Activated naive CD4-positive, alpha-beta T cell treated with anti-CD3 and anti-CD28 coated beads, Interleukin-2, amount 50 U/mL, for 72 hours (primary cell): Measurements from ENCODE around the gene RNLS. TPM values are rescaled to one million over a fixed set of nuclear protein-coding genes. Genes with fewer than 3 reads are reported as not detected.

Source experiments
- ATAC-seq, 2 donors: fragments of 150-1000 bp; cut with Tn5 transposase; 2 replicates each; pipeline ENCODE4 v1.10.0; 2021; ENCODE audit warnings: mild to moderate bottlenecking in 2 of 2, moderate library complexity in 2 of 2
- DNase-seq, 2 donors: peaks; one replicate each; pipeline ENCODE4 v3.0.0; 2021 to 2022; ENCODE audit warnings: low spot score in 2 of 2
- H3K27ac Mint-ChIP-seq, 2 donors: one replicate each; pipeline ENCODE4 v1.8.0; 2022; ENCODE audit warnings: mild to moderate bottlenecking in 2 of 2, mixed read lengths in 2 of 2
- H3K36me3 Mint-ChIP-seq, 2 donors: one replicate each; pipeline ENCODE4 v1.8.0; 2022; ENCODE audit warnings: mixed read lengths in 2 of 2
- H3K9me3 Mint-ChIP-seq, 2 donors: one replicate each; pipeline ENCODE4 v1.8.0; 2022; ENCODE audit warnings: mixed read lengths in 2 of 2
- total RNA-seq, 2 donors: library from RNA; stranded (reverse); gene quantifications; one replicate each; pipeline ENCODE4 v1.2.3, GENCODE V29; 2022

RNLS gene
- total RNA-seq, 2 donors from 2014 or later = 3.3 to 3.8 TPM

GRCh38 chr10:88404133-88404532 is 179.0 kb downstream of the RNLS start:
- peaks cover 0 to 4% of the 10 kb centered on the region in 2 donors for H3K9me3 Mint-ChIP-seq
- peaks cover 6 to 10% of the 10 kb centered on the region in 2 donors for H3K36me3 Mint-ChIP-seq
- H3K27ac Mint-ChIP-seq = no peak overlapping the region
- ATAC-seq (no peak), DNase-seq (no peak)

GRCh38 chr10:88401671-88402347 is 181.3 kb downstream of the RNLS start:
- H3K27ac Mint-ChIP-seq = no peak overlapping the region
- H3K36me3 Mint-ChIP-seq = peaks cover 6 to 9% of the 10 kb centered on the region in 2 donors
- peaks cover 9 to 11% of the 10 kb centered on the region in 2 donors for H3K9me3 Mint-ChIP-seq
- DNase-seq (no peak), ATAC-seq (peak; percentile 36 to 68)

- no peak for ATAC-seq
- Mint-ChIP-seq H3K27ac (no peak overlapping the region), H3K36me3 (peaks cover 0 to 4% of the 10 kb centered on the region in 2 donors), H3K9me3 (peaks cover 10 to 20% of the 10 kb centered on the region in 2 donors)
- no peak for DNase-seq
Measured at GRCh38 chr10:88399240-88399639, 183.9 kb downstream of the RNLS start.

- peaks cover 10 to 20% of the 10 kb centered on the region in 2 donors for H3K9me3 Mint-ChIP-seq
- H3K36me3 Mint-ChIP-seq = peaks cover 0 to 8% of the 10 kb centered on the region in 2 donors
- no peak for ATAC-seq
- no peak for DNase-seq
- no peak overlapping the region for H3K27ac Mint-ChIP-seq
Measured at GRCh38 chr10:88395677-88396076, 187.4 kb downstream of the RNLS start.

GRCh38 chr10:88392222-88392621 is 190.9 kb downstream of the RNLS start:
- Mint-ChIP-seq H3K27ac (no peak overlapping the region), H3K9me3 (peaks cover 3 to 13% of the 10 kb centered on the region in 2 donors), H3K36me3 (peaks cover 0 to 8% of the 10 kb centered on the region in 2 donors)
- DNase-seq = no peak
- ATAC-seq = peak; percentile 74 to 83

GRCh38 chr10:88390041-88390440 is 193.1 kb downstream of the RNLS start:
- Mint-ChIP-seq H3K9me3 (peaks cover 0 to under 1% of the 10 kb centered on the region in 2 donors), H3K36me3 (peaks cover 0 to 8% of the 10 kb centered on the region in 2 donors), H3K27ac (no peak overlapping the region)
- ATAC-seq (no peak), DNase-seq (no peak)

GRCh38 chr10:88389456-88389855 is 193.7 kb downstream of the RNLS start:
- H3K9me3 Mint-ChIP-seq = no peaks in the 10 kb centered on the region
- no peak overlapping the region for H3K27ac Mint-ChIP-seq
- peaks cover 0 to 7% of the 10 kb centered on the region in 2 donors for H3K36me3 Mint-ChIP-seq
- no peak for DNase-seq
- no peak for ATAC-seq

GRCh38 chr10:88388324-88388723 is 194.8 kb downstream of the RNLS start:
- DNase-seq (no peak), ATAC-seq (no peak)
- Mint-ChIP-seq H3K9me3 (no peaks in the 10 kb centered on the region), H3K27ac (no peak overlapping the region), H3K36me3 (no peaks in the 10 kb centered on the region)

- no peaks in the 10 kb centered on the region for H3K9me3 Mint-ChIP-seq
- peak in 1 of 2 donors; percentile 16 for ATAC-seq
Measured at GRCh38 chr10:88386821-88387773, 196.0 kb downstream of the RNLS start.

GRCh38 chr10:88386204-88386788 is 196.8 kb downstream of the RNLS start:
- no peaks in the 10 kb centered on the region for H3K36me3 Mint-ChIP-seq
- ATAC-seq = peak in 1 of 2 donors; percentile 21
- H3K27ac Mint-ChIP-seq = no peak overlapping the region

More at GRCh38 chr10:88386821-88387773, 196.0 kb downstream of the RNLS start:
- Mint-ChIP-seq H3K36me3 (no peaks in the 10 kb centered on the region), H3K27ac (no peak overlapping the region)
- DNase-seq = no peak

GRCh38 chr10:88385601-88386203 is 197.4 kb downstream of the RNLS start:
- DNase-seq (peak in 1 of 2 donors; percentile 60), ATAC-seq (peak; percentile 76 to 83)
- no peak overlapping the region for H3K27ac Mint-ChIP-seq
- no peaks in the 10 kb centered on the region for H3K9me3 Mint-ChIP-seq
- no peaks in the 10 kb centered on the region for H3K36me3 Mint-ChIP-seq

More at GRCh38 chr10:88386204-88386788, 196.8 kb downstream of the RNLS start:
- H3K9me3 Mint-ChIP-seq = no peaks in the 10 kb centered on the region
- DNase-seq = no peak

GRCh38 chr10:88383276-88383675 is 199.8 kb downstream of the RNLS start:
- DNase-seq (no peak), ATAC-seq (no peak)
- Mint-ChIP-seq H3K27ac (no peak overlapping the region), H3K9me3 (no peaks in the 10 kb centered on the region), H3K36me3 (no peaks in the 10 kb centered on the region)

GRCh38 chr10:88382699-88383098 is 200.4 kb downstream of the RNLS start:
- Mint-ChIP-seq H3K36me3 (no peaks in the 10 kb centered on the region), H3K9me3 (no peaks in the 10 kb centered on the region), H3K27ac (no peak overlapping the region)
- no peak for DNase-seq
- ATAC-seq = no peak

- Mint-ChIP-seq H3K9me3 (no peaks in the 10 kb centered on the region), H3K27ac (no peak overlapping the region), H3K36me3 (no peaks in the 10 kb centered on the region)
- no peak for ATAC-seq
- DNase-seq = no peak
Measured at GRCh38 chr10:88379575-88379974, 203.5 kb downstream of the RNLS start.

- H3K27ac Mint-ChIP-seq = no peak overlapping the region
- DNase-seq (no peak), ATAC-seq (no peak)
- no peaks in the 10 kb centered on the region for H3K36me3 Mint-ChIP-seq
- no peaks in the 10 kb centered on the region for H3K9me3 Mint-ChIP-seq
Measured at GRCh38 chr10:88377510-88377909, 205.6 kb downstream of the RNLS start.

- H3K27ac Mint-ChIP-seq = no peak overlapping the region
- DNase-seq = no peak
- ATAC-seq = no peak
- no peaks in the 10 kb centered on the region for H3K36me3 Mint-ChIP-seq
- H3K9me3 Mint-ChIP-seq = no peaks in the 10 kb centered on the region
Measured at GRCh38 chr10:88374392-88375175, 208.5 kb downstream of the RNLS start.
